HG03442 (cell line): ENCODE measurements around the gene TRIM41.
A peak's percentile ranks its signal among the peaks of the same experiment; 100 is the strongest.
"Not testable (repeated sequence)": the region's sequence is repeated elsewhere in the genome, so short reads cannot be mapped to it uniquely, and the experiment has no call there.

Source experiments
- ATAC-seq: cut with Tn5 transposase; IDR thresholded peaks from one replicate; pipeline ENCODE4 v1.9.1; 2021; ENCODE audit warnings: mild to moderate bottlenecking, moderate library complexity; ENCODE audit not compliant: unreplicated experiment

Gene TRIM41

DNA sequence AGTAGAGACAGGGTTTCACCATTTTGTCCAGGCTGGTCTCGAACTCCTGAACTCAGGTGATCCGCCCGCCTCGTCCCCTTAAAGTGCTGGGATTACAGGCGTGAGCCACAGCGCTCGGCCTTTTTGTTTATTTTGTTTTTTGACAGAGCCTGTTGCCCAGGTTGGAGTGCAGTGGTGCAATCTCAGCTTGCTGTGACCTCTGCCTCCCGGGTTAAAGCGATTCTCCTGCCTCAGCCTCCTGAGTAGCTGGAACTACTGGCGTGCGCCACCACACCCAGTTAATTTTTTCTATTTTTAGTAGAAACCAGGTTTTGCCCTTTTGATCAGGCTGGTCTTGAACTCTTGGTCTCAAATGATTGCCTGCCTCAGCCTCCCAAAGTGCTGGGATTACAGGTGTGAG, 12.9 kb upstream of the TRIM41 start:
- ATAC-seq = not testable (repeated sequence)

DNA sequence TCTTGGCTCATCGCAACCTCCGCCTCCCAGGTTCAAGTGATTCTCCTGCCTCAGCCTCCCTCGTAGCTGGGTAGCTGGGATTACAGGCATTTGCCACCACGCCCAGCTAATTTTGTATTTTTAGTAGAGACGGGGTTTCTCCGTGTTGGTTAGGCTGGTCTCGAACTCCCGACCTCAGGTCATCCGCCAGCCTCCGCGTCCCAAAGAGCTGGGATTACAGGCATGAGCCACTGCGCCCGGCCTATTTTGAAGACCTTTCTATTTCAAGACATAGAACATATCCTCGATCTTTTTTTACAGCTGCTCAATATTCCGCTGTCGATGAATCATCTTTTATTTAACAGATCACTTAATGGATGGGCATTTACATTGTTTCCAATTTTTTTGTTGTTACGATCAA, 12.4 kb upstream of the TRIM41 start:
- ATAC-seq = not testable (repeated sequence)

DNA sequence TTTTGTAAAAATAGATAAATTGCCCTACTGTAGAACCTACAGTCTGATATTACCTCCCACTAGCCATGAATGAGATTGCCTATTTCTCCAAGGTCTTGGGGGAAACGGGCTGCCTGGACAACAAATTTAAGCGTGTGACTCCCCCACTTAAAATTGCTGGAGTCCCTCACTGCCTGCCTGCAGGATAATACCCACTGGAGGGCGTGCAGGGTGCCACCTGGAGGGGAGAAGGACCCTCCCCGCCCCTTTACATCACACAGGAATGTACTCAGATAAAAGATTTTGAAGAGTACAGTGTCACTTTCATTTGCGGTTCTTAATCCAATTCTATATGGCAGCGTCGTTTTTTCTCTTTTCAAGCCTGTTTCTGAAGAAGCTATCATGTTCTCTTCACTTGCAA, 11.9 kb upstream of the TRIM41 start:
- no peak for ATAC-seq

DNA sequence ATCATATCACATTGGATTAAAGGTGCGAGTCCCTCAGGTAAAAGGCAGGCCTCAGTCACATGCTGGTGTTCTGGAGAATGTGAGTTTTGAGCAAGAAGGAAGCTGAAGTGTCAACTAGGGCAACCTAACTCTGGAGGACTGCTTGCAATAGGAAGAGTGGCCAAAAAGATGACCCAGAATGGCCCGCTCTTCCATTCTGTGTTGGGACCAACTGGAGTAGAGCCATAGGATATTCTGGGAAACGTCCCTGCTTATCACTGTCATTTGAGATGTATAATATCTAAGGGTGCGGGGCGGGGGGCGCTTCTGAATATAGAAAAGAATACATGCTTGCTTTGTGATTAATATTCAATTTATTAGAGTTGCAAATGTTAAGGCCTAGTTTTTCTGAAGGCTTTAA, 11.0 kb upstream of the TRIM41 start:
- ATAC-seq = no peak

GRCh38 chr5:181212934-181213333, 10.1 kb upstream of the TRIM41 start:
- ATAC-seq = no peak

- ATAC-seq = not testable (repeated sequence)
Measured at GRCh38 chr5:181214249-181214648, 8.8 kb upstream of the TRIM41 start.

GRCh38 chr5:181215997-181216989, 6.8 kb upstream of the TRIM41 start:
- no peak for ATAC-seq

- ATAC-seq = peak; percentile 24
Measured at GRCh38 chr5:181217111-181217802, 5.8 kb upstream of the TRIM41 start.

- peak; percentile 10 for ATAC-seq
Measured at GRCh38 chr5:181217803-181218062, 5.3 kb upstream of the TRIM41 start.

- ATAC-seq = no peak
Measured at GRCh38 chr5:181218795-181219124, 4.3 kb upstream of the TRIM41 start.

DNA sequence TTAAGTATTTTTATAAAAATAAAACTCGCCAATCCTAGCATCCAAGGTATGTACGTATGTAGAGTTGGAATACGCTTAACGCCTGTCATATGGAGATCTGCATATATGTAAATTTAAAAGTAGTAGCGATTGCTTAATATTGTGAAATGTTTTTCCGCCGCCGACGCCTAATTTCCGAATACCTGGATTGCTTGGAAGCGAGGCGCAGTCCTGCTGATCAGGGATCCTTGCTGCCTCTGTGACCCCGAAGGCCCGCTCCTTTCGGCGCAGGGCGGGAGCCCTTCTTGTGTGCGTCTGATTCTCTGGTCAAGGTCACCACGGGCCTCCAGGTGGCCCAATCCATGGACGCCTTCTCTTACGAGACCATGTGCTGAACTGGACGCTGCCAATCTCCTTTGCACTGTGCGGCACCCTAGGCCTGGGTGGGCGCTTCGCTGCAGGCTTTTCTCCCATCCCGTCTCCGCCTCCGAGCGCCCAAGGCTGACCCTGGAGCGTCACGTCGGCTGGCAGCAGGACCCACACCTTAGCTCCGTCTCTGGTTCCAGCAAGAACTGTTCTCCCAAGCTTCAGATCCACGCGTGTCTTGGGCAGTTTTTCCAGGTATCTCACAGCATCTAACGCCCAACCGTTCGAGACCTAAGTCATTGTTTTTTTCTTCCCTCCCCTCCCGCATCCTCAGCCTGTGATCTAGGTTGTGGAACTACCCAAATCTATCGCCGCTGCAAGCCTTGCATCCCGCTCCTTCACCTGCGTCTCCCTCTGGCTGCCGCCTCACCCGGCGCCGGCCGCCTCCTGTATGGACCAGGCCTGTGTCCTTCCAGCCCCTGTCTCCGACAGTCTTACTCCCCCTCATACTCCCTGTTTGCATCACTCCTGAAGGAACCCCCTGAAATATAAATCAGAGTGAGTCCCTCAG, 3.6 kb upstream of the TRIM41 start:
- ATAC-seq = no peak

- ATAC-seq = no peak
Measured at GRCh38 chr5:181220178-181220515, 2.9 kb upstream of the TRIM41 start.

GRCh38 chr5:181221105-181221791, 1.8 kb upstream of the TRIM41 start:
- no peak for ATAC-seq

GRCh38 chr5:181221792-181222629, 1.1 kb upstream of the TRIM41 start:
- peak; percentile 27 for ATAC-seq

GRCh38 chr5:181222630-181223057, 437 bp upstream of the TRIM41 start:
- ATAC-seq = no peak

GRCh38 chr5:181223729-181224389, 778 bp downstream of the TRIM41 start:
- no peak for ATAC-seq

GRCh38 chr5:181224390-181225229, 1.5 kb downstream of the TRIM41 start:
- ATAC-seq = no peak

- no peak for ATAC-seq
Measured at GRCh38 chr5:181229996-181230395, 6.9 kb downstream of the TRIM41 start.

DNA sequence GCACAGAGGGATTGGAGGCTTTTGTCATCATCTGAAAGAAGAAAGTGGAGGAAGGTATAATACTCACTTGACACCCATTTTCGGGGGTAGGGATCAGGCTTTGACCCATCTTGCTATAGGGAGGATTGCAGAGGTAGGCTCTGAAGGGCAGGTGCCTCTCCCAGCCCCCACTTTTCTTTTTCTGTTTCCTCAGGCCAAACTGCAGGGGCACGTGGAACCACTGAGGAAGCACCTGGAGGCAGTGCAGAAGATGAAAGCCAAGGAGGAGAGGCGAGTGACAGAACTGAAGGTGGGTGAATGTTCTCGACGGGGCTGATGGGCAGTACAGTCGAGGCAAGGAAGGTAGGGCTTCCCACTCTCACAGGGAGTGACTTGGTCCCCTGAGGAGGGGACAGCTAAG, 7.5 kb downstream of the TRIM41 start:
- no peak for ATAC-seq
